Left ventricle myocardium inferior (tissue), 1 donor: ENCODE data around the gene SLC36A4. TPM values are rescaled to one million over a fixed set of nuclear protein-coding genes. Genes with fewer than 3 reads are reported as not detected.
"Not testable (repeated sequence)": the region's sequence is repeated elsewhere in the genome, so short reads cannot be mapped to it uniquely, and the experiment has no call there.

Source experiments
- DNase-seq: peaks from one replicate; pipeline ENCODE4 v3.0.0-alpha.2; 2020
- H3K27ac ChIP-seq: fragments of 200-600 bp; replicated peaks from 2 replicates; pipeline ENCODE4 v1.8.0; 2021
- H3K27me3 ChIP-seq: fragments of 200-600 bp; 2 replicates; pipeline ENCODE4 v1.8.0; 2021; ENCODE audit warnings: low read depth
- H3K36me3 ChIP-seq: fragments of 200-600 bp; 2 replicates; pipeline ENCODE4 v1.8.0; 2021
- H3K4me1 ChIP-seq: fragments of 200-600 bp; 2 replicates; pipeline ENCODE4 v1.8.0; 2021
- H3K4me3 ChIP-seq: fragments of 200-600 bp; 2 replicates; pipeline ENCODE4 v1.8.0; 2021; ENCODE audit warnings: mild to moderate bottlenecking, moderate library complexity
- H3K9me3 ChIP-seq: fragments of 200-600 bp; replicated peaks from 2 replicates; pipeline ENCODE4 v1.8.0; 2021
- CTCF ChIP-seq: fragments of 200-600 bp; IDR thresholded peaks from 2 replicates; pipeline ENCODE4 v1.8.0; 2021; ENCODE audit warnings: antibody characterized with exemption, mild to moderate bottlenecking, borderline replicate concordance
- intact Hi-C: fragments of 100-400 bp; cut with micrococcal nuclease; formaldehyde crosslinking; loops from one replicate; pipeline ENCODE4 v1.11.0; 2022
- long read RNA-seq: library from polyadenylated mRNA; unstranded; transcript quantifications from one replicate; pipeline ENCODE4 v2.0.0, GENCODE V29; 2021
- total RNA-seq: library from RNA; stranded (reverse); fragmentation: NEBNext Ultra II Directional; extraction: Animal tissue kit (Norgen Biotek cat#: 25700); gene quantifications from one replicate; pipeline ENCODE4 v1.2.1, GENCODE V29; 2021
- donor health status: DM: no; HTN: yes; CAD: no; lungs with severe emphysema.

SLC36A4 gene
- total RNA-seq, result 7.1 TPM
- long read RNA-seq, full-length matches to known transcripts, result 6 of 12 reads
- long read RNA-seq, partial matches to known transcripts, result 1 of 12 reads
- long read RNA-seq, other reads (novel, unspliced or antisense), result 5 of 12 reads

GRCh38 chr11:93197380-93198214, at the start of gene SLC36A4:
Gene SLC36A4 (minus strand): TSS chr11:93197991. CDS start chr11:93197832, 159 bp downstream.
- no peaks in the 10 kb centered on the region for H3K9me3 ChIP-seq
- TF ChIP-seq CTCF, result no peak
- no peaks in the 10 kb centered on the region for H3K27me3 ChIP-seq
- H3K36me3 ChIP-seq, result no peaks in the 10 kb centered on the region
- peak within 1 kb of the TSS; percentile 93 for H3K27ac ChIP-seq
- H3K4me3 ChIP-seq, result peak within 1 kb of the TSS; percentile 96
- intact Hi-C loops, result no loop called here
- H3K4me1 ChIP-seq, result peaks cover 19% of the 10 kb centered on the region
- peak; percentile 88 for DNase-seq

GRCh38 chr11:93246790-93247189, 49.0 kb upstream of the SLC36A4 start:
- H3K9me3 ChIP-seq, intact Hi-C loops, H3K36me3 ChIP-seq, DNase-seq, H3K4me1 ChIP-seq, H3K4me3 ChIP-seq, H3K27ac ChIP-seq, H3K27me3 ChIP-seq: not testable (repeated sequence)

GRCh38 chr11:93244018-93244417, 46.2 kb upstream of the SLC36A4 start:
- Histone ChIP-seq H3K9me3 (peaks cover 5% of the 10 kb centered on the region), H3K36me3 (no peaks in the 10 kb centered on the region), H3K27me3 (no peaks in the 10 kb centered on the region), H3K4me1 (no peaks in the 10 kb centered on the region), H3K4me3 (no peak overlapping the region), H3K27ac (no peak overlapping the region)
- no peak for TF ChIP-seq CTCF
- intact Hi-C loops, result no loop called here
- DNase-seq, result no peak

- no peak for DNase-seq
- no peak for TF ChIP-seq CTCF
- Histone ChIP-seq H3K4me3 (no peak overlapping the region), H3K9me3 (no peaks in the 10 kb centered on the region), H3K4me1 (peaks cover 7% of the 10 kb centered on the region), H3K27me3 (no peaks in the 10 kb centered on the region), H3K27ac (no peak overlapping the region), H3K36me3 (no peaks in the 10 kb centered on the region)
- intact Hi-C loops, result loop anchor here (10.0 kb wide), 1 partner anchor 305 kb away; the partner anchor contains the start of gene SMCO4
Measured at GRCh38 chr11:93239966-93240365, 42.2 kb upstream of the SLC36A4 start.

GRCh38 chr11:93238956-93239355, 41.2 kb upstream of the SLC36A4 start:
- Histone ChIP-seq H3K9me3 (no peaks in the 10 kb centered on the region), H3K4me3 (no peak overlapping the region), H3K36me3 (no peaks in the 10 kb centered on the region), H3K27ac (no peak overlapping the region), H3K27me3 (no peaks in the 10 kb centered on the region), H3K4me1 (peaks cover 7% of the 10 kb centered on the region)
- no peak for DNase-seq
- TF ChIP-seq CTCF, result no peak
- intact Hi-C loops, result loop anchor here (10.0 kb wide), 1 partner anchor 306 kb away; the partner anchor contains the start of gene SMCO4
